ENCODE data around the gene HCN2.

DNA sequence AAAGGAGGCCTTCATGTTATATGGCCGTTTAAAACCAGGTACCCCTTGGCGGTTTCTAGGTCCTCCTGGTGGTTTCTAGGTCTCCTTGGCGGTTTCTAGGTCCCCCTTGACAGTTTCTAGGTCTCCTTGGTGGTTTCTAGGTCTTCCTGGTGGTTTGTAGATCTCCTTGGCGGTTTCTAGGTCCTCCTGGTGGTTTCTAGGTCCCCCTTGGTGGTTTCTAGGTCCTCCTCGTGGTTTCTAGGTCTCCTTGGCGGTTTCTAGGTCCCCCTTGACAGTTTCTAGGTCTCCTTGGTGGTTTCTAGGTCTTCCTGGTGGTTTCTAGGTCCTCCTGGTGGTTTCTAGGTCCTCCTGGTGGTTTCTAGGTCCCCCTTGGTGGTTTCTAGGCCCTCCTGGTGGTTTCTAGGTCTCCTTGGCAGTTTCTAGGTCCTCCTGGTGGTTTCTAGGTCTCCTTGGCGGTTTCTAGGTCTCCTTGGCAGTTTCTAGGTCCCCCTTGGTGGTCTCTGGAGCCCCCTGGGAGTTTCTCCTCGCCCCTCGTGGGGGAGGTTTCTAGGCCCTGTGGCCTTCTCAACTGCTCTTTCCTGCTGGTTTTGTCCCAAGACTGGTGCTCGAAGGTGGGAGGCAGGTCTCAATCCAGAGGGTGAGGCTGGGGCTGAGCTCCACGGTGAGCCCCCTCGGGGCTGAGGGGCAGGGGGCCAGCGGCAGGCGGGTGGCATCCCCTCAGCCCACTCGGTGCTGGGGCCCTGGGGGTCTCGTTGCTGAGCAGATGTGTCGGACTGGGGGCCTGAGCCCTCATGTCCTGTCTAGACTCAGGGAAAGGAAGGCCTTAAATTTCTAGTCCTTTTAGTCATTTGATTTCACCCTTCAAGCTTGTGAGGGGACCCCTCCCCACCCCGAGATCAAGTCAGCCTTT is 8.0 kb downstream of the HCN2 start:
- TF ChIP-seq, protein P1, sequence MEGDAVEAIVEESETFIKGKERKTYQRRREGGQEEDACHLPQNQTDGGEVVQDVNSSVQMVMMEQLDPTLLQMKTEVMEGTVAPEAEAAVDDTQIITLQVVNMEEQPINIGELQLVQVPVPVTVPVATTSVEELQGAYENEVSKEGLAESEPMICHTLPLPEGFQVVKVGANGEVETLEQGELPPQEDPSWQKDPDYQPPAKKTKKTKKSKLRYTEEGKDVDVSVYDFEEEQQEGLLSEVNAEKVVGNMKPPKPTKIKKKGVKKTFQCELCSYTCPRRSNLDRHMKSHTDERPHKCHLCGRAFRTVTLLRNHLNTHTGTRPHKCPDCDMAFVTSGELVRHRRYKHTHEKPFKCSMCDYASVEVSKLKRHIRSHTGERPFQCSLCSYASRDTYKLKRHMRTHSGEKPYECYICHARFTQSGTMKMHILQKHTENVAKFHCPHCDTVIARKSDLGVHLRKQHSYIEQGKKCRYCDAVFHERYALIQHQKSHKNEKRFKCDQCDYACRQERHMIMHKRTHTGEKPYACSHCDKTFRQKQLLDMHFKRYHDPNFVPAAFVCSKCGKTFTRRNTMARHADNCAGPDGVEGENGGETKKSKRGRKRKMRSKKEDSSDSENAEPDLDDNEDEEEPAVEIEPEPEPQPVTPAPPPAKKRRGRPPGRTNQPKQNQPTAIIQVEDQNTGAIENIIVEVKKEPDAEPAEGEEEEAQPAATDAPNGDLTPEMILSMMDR (IDR thresholded peaks at IDR 0.05) = no peak
- no peak for TF ChIP-seq POLR2A (IDR thresholded peaks at IDR 0.05)

All from body of pancreas (tissue), 4 donors.